ENCODE results near the gene LY6G6C.

The LY6G6C gene, protein sequence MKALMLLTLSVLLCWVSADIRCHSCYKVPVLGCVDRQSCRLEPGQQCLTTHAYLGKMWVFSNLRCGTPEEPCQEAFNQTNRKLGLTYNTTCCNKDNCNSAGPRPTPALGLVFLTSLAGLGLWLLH

DNA sequence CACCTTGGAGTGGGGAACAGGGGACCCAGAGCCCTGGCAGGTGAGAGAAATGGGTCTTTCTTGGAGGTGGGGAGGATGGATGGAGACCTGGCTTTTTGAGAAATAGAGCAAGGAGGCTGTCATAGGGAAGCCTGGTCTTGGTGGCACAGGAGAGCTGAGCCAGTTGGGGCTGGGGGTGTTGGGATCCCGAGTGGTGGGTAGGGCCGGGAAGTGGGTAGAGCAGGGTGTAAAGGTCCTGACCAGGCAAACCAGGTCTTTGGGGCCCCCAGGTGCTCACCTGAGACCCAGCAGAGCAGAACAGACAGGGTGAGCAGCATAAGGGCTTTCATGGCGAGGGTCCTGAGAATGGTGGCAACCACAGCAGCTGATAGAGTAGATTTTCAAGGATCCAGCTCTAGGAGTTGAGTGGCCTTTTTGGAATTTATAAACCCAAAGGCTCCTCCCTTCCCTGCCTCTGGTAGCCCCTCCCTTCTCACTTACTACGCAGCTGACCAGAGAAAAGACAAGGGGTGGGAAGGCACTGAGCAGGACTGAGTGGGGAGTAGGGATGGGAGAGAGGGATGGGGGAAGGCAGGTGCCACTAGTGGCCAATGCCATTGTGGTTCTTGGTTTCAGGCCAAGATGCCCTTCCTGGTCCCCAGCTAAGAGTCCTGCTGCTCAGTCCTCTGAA lies at the start of gene LY6G6C:
LY6G6C (minus strand) TSS at position 396 of the 670 bp plus-strand sequence; CDS start at position 329, 67 bp downstream.
- DNase-seq: no peak

DNA sequence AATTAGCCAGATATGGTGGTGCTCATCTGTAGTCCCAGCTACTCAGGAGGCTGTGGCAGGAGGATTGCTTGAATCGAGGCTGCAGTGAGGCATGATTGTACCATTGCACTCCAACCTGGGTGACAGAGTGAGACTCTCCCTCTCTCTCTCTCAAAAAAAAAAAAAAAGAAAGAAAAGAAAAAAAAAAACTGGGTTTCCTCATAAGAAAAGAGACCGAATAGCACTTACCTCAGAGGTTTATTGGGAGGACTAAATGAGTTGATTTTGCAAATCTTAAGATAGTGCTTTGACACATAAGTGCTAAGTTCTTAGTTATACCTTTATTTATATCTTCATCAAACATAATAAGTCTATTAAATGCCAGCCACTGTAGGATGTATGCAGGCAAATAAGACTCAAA lies 49.3 kb upstream of the LY6G6C start:
- no peak for DNase-seq

DNA sequence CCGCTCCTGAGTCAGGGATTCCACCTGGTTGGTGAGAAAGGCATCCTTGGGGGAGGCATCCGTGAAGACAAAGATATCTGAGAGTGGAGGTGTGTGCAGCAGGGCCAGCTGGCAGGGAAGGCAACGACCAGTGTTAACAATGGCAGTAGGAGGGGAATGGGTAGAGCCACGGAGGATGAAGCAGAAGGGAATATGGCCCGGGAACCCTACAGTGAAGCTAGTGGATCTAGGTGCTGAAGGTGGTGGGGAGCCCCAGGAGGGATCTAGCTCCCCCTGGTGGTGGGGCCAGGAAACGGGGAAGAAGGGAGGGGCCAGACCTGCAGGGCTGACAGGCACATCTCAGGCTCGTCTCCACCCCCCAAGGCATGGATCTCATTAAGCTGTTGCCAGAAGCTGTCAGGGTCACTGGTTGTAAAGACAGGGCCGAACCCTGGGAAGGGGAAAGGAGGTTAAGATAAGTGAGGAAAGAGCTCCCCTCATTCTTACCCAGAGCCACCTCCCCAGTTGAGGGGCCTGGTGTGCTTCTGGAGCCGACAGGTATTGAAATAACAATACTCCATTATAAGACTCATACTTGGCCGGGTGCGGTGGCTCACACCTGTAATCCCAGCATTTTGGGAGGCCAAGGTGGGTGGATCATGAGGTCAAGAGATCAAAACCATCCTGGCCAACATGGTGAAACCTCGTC lies 48.3 kb upstream of the LY6G6C start:
- no peak for DNase-seq

DNA sequence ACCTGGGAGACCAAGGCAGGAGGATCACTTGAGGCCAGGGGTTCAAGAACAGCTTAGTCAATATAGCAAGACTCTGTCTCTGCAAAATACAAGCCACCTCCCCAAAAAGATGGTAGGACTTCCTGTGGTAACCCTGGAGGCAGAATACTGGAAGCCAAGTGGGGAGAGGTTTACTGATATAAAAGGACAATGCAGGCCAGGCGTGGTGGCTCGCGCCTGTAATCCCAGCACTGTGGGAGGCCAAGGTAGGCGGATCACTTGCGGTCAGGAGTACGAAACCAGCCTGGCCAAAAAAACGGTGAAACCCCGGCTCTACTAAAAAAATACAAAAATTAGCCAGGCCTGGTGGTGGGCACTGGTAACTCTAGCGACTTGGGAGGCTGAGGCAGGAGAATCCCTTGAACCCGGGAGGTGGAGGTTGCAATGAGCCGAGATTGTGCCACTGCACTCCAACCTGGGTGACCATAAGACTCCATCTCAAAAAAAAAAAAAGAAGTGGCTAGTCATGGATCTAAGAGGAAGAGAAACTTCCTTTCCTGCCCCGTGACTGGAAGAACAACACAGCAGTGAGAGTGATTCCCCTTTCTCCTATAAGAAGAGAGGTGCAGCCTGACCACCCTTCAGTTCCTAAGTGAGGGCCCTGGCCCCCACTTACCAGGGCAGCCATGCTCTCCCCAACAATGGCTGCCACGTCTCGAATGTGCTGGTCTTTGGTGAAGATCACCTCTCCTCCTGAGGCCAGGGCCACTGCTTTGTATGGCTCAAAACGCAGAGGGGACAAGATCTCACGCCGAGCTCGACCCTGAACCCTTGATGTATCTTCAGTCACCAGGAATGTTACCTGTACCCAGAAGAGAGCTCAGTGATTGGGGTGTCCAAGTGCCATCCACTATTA lies 47.1 kb upstream of the LY6G6C start:
- DNase-seq: no peak

DNA sequence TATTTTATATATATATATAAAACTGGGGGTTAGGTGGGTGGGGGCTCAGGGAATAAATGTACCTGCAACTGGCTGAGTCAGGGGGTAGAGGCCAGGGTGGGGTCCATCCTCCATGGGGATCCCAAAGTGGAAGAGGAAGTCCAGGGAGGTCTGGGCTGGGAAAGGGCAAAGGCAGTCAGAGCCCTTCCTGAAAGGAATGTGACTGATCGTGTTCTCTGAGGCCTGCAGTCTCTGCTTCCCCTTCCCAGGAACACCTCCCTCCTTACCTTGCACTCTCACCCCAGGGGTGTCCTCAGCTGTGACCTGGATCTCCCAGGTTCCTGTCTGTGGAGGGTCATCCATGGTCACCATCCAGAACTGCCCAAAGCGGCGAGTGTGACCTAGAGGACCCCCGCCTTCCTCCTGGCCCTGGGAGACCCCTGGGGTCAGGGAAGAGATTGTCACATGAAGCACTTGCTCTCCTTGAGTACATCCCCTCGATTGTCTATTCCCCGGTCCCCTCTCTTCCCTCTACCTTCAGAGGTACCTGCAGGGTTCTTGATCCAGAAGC lies 45.6 kb upstream of the LY6G6C start:
- DNase-seq: no peak

DNA sequence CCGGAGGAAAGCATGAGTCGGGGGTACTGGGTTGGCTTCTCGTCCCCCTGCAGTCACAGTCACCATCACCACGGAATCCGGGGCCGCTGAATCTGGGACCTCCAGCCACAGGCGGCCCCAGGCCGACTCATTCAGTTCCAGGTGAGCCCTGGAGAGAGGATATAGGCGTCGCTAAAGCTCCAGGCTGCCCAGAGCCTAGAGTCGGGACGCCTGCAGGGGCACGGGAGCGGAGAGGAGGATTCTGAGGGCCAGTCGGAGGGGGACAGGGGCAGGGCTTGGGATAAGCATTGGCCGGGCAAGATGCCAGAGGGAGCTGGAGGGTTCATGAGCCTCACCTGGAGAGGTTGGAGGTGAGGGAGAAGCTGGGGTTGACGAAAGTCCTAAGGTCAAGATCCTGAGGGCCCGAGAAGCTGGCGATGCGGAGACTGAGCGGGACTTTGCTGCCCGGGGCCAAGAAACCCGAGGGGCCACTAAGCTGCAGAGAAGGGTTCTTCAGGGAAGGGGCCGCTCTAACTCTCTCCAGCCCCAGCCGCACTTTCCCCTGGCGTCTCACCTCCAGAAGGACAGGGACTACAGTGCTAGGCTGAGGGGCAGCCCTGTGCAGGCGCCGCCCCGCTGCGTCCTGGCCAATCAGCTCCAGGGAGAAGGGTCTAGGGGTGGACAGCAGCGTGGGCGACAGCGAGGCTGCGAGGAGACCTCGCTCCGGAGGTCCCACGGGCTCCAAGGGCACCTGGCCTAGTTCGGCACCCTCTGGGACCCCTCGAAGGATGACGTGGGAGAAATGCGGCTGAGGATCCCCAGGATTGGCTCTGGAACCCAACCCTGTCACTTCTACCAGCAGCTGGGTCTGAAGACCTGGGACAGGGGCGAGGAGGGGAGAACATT lies 44.6 kb upstream of the LY6G6C start:
- no peak for DNase-seq

DNA sequence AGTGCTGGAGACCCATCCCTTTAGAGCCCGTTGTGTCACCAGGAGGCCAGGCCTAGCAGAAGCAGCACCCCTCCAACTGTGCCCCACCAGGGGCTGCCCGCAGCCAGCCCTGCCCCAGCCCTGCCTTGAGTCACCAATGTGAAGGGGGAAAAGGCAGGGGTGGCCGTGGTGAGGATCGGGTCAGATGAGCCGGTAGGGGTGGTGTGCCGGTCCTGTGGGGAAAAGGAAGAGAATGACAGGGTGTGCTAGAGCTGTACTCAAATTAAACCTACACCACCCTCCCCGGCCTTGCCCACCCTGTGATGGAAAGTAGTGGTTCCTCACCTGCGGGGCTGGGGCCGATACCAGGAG lies 44.0 kb upstream of the LY6G6C start:
- DNase-seq: no peak

DNA sequence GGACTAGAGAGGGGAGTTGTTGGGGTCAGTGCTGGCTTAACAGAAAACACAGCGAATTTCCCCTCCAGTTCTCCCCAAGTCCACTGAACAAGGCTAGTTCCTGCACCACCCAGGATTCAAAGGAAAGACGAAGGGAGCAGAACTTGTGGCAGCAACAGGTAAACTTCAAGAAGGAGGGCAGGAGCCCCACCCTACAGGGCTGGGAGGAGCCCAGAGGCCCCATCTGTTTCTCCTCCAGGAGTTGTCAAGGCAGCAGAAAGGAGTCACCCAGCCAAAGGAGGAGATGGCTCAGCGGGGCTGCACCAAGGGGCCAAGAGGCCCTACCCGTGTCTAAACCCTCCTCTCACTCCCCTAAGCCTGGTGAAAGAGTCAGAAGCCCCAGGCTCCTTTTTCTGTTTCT lies 42.7 kb upstream of the LY6G6C start:
- no peak for DNase-seq

DNA sequence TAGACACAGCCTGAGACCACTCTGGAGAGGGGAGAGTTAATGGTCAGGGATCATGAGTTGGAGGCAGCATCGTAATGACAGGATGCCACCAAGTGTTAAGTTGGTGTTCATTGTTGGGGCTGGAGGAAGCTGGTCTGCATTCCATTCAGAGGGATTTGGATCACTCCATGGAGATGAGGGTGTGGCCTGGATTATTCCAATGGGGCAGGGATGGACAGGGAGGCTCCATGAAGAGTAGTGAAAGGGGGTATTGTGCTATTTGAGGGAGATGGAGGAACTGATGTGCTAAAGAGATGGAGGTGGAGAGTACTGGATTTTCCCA lies 42.0 kb upstream of the LY6G6C start:
- DNase-seq: no peak

DNA sequence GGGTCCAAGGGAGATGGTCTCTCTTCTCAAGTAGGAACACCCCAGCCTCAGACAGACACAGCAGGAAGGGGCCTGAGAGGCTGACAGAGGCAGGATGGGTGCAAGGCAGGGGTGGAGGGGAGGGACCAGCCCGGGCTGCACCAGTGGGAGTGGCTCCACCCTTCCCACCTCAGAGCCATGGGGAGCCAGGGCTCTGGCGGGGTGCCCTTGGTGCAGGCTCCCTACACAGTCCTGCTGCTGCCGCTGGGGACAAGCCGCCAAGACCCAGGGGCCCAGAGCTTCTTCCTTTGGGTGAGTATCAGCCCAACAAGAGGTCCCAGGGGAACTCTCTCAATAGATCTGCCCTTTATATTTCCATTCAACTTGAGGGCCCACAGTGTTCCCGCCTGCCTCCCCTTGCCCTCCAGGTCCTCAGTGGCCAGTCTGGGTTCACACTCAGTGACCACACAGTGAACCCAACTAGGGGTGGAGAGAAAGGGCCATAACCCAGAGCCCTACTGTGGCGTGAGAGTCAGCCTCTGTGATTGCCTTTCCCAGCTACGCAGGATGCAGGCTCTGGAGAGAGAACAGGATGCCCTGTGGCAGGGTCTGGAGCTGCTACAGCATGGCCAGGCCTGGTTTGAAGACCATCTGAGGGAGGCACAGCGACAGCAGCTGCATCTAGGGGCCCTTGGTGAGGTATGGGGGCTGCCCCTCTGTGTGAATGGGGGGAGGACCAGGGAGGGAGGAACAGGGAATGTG lies 41.5 kb upstream of the LY6G6C start:
- DNase-seq: no peak

DNA sequence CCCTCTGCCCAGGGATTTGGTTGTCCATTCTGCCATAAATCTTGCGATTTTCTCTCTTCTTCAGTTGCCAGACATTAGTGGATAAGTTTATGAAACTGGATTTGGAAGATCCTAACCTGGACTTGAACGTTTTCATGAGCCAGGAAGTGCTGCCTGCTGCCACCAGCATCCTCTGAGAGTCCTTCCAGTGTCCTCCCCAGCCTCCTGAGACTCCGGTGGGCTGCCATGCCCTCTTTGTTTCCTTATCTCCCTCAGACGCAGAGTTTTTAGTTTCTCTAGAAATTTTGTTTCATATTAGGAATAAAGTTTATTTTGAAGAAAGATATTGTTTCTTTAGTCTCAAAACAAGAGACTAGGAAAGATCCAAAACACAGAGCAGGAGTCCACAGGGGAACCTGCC lies 40.8 kb upstream of the LY6G6C start, which contains the start of gene SAPCD1:
SAPCD1 (plus strand) TSS at position 301 of the 400 bp plus-strand sequence. CDS start 399 bp downstream, outside the sequence.
- no peak for DNase-seq

DNA sequence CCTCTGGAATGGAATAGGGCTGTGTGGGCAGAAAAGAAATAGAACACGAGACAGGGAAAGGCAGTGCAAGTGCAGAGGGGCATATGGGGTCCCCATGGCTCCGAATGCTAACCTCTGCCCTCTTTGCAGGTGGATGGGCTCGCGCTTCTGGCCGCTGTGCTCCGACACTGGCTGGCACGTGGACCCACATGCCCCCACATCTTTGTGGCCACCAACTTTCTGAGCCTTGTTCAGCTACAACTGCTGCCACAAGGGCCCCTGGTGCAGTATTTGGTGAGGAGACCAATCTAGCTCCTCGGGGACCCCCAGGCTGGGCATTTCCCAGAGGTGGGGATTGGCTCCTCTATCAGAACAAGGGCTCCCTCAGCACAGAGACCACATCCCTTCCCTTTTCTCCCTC lies 39.8 kb upstream of the LY6G6C start:
- DNase-seq: no peak

DNA sequence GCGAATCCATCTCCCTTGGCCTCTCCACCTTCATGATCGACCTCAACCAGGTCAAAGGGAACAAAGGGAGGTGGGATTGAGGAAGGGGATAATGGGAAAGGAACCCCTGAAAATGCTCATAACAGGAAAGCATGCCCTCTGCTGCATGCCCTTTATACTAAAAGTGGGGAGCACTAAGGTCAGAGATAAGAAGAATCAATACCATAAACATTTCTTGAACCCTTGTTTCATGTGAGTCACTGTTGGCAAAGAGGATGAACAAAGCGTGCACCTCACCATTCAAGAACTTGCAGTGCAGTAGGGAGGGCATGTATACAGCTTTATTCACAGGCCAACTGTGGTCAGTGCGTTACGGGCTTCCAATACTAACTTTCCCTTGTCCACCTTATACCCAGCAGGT lies 39.2 kb upstream of the LY6G6C start:
- DNase-seq: no peak

DNA sequence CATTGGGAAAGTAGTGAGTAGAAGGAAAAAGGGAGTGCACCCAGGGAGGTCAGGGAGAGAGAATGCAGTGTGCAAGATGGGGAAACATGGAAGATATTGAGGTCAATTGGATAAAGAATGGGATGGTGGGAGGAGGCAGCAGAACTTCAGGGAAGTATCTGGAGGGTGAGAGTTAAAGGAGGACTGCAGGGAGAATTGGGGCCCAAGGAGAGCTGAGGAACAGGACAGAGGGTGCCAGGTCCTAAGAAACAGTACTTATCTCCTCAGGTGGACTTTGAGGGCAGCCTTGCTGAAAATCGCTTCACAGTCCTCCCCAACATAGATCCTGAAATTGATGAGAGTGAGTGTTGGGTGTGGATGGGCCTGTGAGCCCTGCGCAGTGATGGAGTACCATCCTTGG lies 36.7 kb upstream of the LY6G6C start:
- no peak for DNase-seq

DNA sequence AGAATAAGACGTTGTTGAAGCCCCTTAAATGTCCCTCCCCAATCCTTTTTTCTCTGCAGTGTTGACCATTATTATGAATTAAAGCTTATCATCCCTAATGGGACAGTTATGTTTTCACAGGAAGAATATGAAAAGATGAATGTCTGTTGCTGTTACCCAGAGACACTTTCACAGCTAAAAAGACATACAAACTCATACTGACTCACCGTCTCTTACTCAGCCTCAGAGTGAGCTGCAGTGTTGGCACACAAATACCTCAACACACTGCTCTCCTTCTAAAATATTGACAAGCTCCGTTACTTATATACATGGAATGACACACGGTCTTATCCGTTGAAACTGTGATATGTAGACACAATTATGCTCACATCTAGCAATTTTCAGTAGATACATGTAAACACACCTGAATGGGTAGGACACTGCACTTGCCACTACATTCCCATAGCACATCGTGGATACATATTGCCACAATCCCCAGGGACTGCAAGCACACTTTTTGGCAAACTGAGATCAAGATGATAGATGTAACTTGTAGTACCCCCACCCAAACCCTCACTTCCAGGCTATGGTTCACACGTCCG lies 31.3 kb upstream of the LY6G6C start:
- no peak for DNase-seq

DNA sequence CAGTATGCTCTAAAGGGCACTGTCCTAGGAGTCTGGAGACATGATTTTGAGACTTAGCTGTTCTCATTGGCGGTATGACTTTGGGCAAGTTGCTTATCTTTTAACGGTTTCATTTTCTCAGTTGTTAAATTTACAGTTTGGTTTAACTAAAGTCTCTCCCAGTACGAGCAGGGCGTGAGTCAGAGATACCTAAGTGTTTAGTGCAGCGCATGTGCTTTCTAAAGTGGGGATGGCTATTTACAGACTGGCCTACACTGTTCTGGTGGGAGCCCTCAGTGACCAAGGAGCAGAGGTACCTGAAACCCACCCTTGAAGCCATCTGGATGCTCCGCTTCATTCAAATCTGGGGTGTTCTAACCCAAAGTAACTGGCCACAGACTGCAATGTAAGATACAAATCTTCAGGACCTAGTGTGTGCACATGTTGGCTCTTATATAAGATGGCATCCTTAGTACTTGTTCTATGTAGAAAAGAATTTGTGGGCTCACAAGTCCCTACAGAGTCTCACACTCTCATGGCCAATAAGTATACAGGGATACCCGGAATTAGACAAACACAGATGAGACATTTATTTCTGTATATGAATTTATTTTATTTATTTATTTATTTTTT lies 29.0 kb upstream of the LY6G6C start:
- no peak for DNase-seq

DNA sequence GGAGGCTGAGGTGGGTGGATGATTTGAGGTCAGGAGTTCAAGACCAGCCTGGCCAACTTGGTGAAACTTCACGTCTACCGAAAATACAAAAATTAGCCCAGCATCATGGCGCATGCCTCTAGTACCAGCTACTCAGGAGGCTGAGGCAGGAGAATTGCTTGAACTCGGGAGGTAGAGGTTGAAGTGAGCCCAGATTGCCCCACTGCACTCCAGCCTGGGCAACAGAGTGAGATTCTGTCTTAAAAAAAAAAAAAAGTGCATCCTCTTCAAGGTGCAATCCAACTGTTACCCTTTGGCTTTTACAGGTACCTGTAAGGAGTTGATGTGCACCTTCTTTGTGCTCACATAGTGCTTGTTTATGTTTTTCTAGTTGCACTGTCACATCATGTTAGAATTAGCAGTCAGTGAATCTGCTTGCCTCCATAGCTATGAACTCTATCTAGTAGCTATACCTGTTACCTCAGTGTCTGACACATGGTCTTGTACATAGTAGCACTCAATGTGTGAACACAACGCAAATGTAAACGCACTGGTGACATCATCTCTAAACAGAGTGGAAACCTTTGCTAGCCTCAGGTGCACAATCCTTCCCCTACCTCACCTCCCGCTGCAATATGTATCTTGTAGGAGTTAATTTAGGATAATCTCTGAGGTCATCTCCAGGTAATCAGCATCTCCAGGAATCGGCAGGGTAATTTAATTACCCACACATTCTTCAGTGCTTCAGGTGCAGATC lies 27.9 kb upstream of the LY6G6C start:
- DNase-seq: no peak

DNA sequence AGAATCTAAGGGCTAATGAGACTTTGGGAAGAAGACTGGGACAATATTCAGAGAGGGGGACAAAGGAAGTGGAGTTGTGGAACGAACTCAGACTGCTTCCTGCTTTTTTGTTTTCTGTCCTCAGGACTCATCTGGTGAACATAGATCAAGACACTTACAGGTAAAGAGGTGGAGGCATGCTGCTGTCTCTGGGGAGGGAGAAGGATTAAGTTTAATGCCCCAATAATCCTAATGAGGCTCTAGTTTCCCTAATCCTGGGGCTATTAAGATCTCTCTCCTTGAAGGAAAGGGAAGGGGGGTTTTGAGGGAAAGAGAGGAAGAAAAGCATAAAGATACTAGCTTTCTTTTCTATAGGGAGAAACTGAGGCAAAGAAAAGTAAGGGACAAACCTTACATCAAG lies 22.9 kb upstream of the LY6G6C start:
- DNase-seq: no peak

DNA sequence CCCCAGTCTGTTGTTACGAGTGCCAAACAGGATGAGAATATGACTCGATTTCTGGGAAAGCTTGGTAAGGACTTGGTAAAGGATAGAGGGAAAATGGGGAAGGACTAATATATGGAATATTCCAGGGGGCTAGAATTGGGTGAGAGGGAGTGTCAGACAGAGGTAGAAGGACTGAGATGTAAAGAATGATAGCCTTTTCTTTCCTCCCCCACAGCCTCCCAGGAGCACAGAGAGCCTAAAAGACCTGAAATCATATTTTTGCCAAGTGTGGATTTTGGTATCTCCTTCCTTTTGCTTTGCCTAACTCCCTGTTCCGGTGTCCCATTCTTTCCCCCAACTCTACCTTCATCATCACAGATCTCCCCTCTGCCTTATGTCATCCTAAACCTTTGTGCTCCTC lies 21.3 kb upstream of the LY6G6C start:
- DNase-seq: no peak

DNA sequence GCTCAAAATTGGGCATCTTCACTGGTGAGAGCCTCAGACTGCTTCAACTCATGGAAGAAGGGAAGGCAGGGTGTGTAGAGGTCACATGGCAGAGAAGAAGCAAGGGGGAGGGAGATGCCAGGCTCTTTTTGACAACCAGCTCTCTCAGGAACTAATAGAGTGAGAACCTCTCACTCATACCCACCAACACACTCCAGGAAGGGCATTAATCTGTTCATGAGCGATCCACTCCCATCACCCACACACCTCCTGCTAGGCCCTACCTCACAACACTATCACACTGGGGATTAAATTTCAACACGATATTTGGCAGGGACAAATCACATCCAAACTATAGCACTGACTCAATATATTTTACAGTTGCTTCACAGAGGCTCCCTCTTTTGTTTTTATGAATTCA lies 20.3 kb upstream of the LY6G6C start:
- no peak for DNase-seq

Data from SHP77 treated with DMSO at 0.1 percent for 48 hours (cell line).